Neural cell (in vitro differentiated cells): ENCODE data around the gene STAM2. TPM values are rescaled to one million over a fixed set of nuclear protein-coding genes. Genes with fewer than 3 reads are reported as not detected.

ENCODE experiments used
- H2AFZ ChIP-seq: fragments of 200-600, 300-800 bp; sonication (generic), shearing (Covaris generic); 2 replicates; pipeline ENCODE4 v1.6.0; 2014; ENCODE audit warnings: low read depth, mild to moderate bottlenecking, antibody characterized with exemption, low read length, moderate library complexity
- H3F3A ChIP-seq: fragments of 200-600 bp; shearing (Covaris generic); 2 replicates; pipeline ENCODE4 v1.6.1; 2016; ENCODE audit warnings: mild to moderate bottlenecking, moderate library complexity, mixed read lengths, antibody characterized with exemption, low read length; ENCODE audit not compliant: insufficient read depth, poor library complexity, severe bottlenecking
- H3K27ac ChIP-seq: fragments of 200-600, 300-800 bp; sonication (generic), shearing (Covaris generic); 2 replicates; pipeline ENCODE4 v1.5.1; 2014; ENCODE audit warnings: mild to moderate bottlenecking, low read length, moderate library complexity
- H3K27me3 ChIP-seq: fragments of 300-800, 200-600 bp; sonication (generic), shearing (Covaris generic); 2 replicates; pipeline ENCODE4 v1.6.0; 2014; ENCODE audit warnings: mild to moderate bottlenecking, low read depth, low read length, moderate library complexity; ENCODE audit not compliant: insufficient read depth
- H3K36me3 ChIP-seq: fragments of 300-800, 200-600 bp; sonication (generic), shearing (Covaris generic); 2 replicates; pipeline ENCODE4 v1.5.1; 2014; ENCODE audit warnings: mild to moderate bottlenecking, antibody characterized with exemption, low read length, moderate library complexity; ENCODE audit not compliant: insufficient read depth
- H3K4me2 ChIP-seq: fragments of 300-800, 200-600 bp; sonication (generic), shearing (Covaris generic); 2 replicates; pipeline ENCODE4 v1.6.0; 2014; ENCODE audit warnings: mild to moderate bottlenecking, low read length
- H3K4me3 ChIP-seq: fragments of 300-800, 200-600 bp; sonication (generic), shearing (Covaris generic); 2 replicates; pipeline ENCODE4 v1.5.1; 2014; ENCODE audit warnings: mild to moderate bottlenecking, low read length, moderate library complexity
- H3K79me2 ChIP-seq: fragments of 200-600 bp; shearing (Covaris generic); replicated peaks from 2 replicates; pipeline ENCODE4 v1.6.0; 2014; ENCODE audit warnings: mild to moderate bottlenecking, low read length, moderate library complexity; ENCODE audit not compliant: insufficient read depth
- H3K9ac ChIP-seq: fragments of 300-800, 200-600 bp; sonication (generic), shearing (Covaris generic); 2 replicates; pipeline ENCODE4 v1.6.1; 2016; ENCODE audit warnings: mild to moderate bottlenecking, low read length, mixed read lengths
- H3K9me2 ChIP-seq: fragments of 200-600 bp; shearing (Covaris generic); 2 replicates; pipeline ENCODE4 v1.6.1; 2016; ENCODE audit warnings: mild to moderate bottlenecking, low read length, mixed read lengths; ENCODE audit not compliant: insufficient read depth
- H3K9me3 ChIP-seq: fragments of 200-600, 300-800 bp; sonication (generic), shearing (Covaris generic); 2 replicates; pipeline ENCODE4 v1.6.1; 2016; ENCODE audit warnings: mild to moderate bottlenecking, mixed run types, low read length, moderate library complexity, mixed read lengths
- H4K20me1 ChIP-seq: fragments of 200-600 bp; shearing (Covaris generic); 2 replicates; pipeline ENCODE4 v1.6.1; 2016; ENCODE audit warnings: mild to moderate bottlenecking, mixed run types; ENCODE audit not compliant: insufficient read depth
- CTCF ChIP-seq: fragments of 450-650 bp; IDR thresholded peaks from 2 replicates; pipeline ENCODE4 v1.5.1; 2014; ENCODE audit warnings: antibody characterized with exemption, mild to moderate bottlenecking, moderate library complexity; ENCODE audit not compliant: poor library complexity, severe bottlenecking
- EP300 ChIP-seq: fragments of 450-650 bp; conservative IDR thresholded peaks from 2 replicates; pipeline ENCODE4 v1.6.1; 2014; ENCODE audit warnings: antibody characterized with exemption, mild to moderate bottlenecking, moderate library complexity; ENCODE audit not compliant: poor library complexity, severe bottlenecking
- EZH2 ChIP-seq: fragments of 200-600, 300-800 bp; shearing (Covaris generic), sonication (generic); IDR thresholded peaks from 2 replicates; pipeline ENCODE4 v1.6.1; 2014; ENCODE audit warnings: antibody characterized with exemption, low read length, borderline replicate concordance, mild to moderate bottlenecking; ENCODE audit not compliant: insufficient read depth, poor library complexity, severe bottlenecking
- MXI1 ChIP-seq: fragments of 450-650 bp; conservative IDR thresholded peaks from 2 replicates; pipeline ENCODE4 v1.6.1; 2014; ENCODE audit warnings: antibody characterized with exemption, mild to moderate bottlenecking; ENCODE audit not compliant: poor library complexity, severe bottlenecking
- POLR2AphosphoS5 ChIP-seq: IDR thresholded peaks from 2 replicates; pipeline ENCODE4 v1.6.1; 2012
- RAD21 ChIP-seq: fragments of 450-650 bp; conservative IDR thresholded peaks from 2 replicates; pipeline ENCODE4 v1.6.1; 2014; ENCODE audit warnings: antibody characterized with exemption, mild to moderate bottlenecking, moderate library complexity
- REST ChIP-seq: IDR thresholded peaks from 2 replicates; pipeline ENCODE4 v1.6.1; 2012; ENCODE audit warnings: borderline replicate concordance
- SMC3 ChIP-seq: fragments of 450-650 bp; conservative IDR thresholded peaks from 2 replicates; pipeline ENCODE4 v1.6.1; 2014; ENCODE audit warnings: antibody characterized with exemption, mild to moderate bottlenecking, moderate library complexity; ENCODE audit not compliant: poor library complexity
- TAF1 ChIP-seq: IDR thresholded peaks from 2 replicates; pipeline ENCODE4 v1.6.1; 2012; ENCODE audit warnings: low read depth
- polyA minus RNA-seq: library from RNA; depleted of rRNA, polyadenylated mRNA; stranded (reverse); fragments of >200 nt; gene quantifications from 2 replicates; pipeline ENCODE4 v1.2.3, GENCODE V29; 2014
- polyA plus RNA-seq: library from polyadenylated mRNA; depleted of rRNA; stranded (reverse); fragments of >200 nt; gene quantifications from 2 replicates; pipeline ENCODE4 v1.2.3, GENCODE V29; 2014

The STAM2 gene
- polyA plus RNA-seq = 42.5 and 47.5 TPM in 2 replicates
- polyA minus RNA-seq = 85.9 and 98.3 TPM in 2 replicates

GRCh38 chr2:152175368-152176112 is at the start of gene STAM2:
Gene STAM2, minus strand, starts transcription at chr2:152175763. Its CDS starts 121 bp downstream, at chr2:152175642.
- Histone ChIP-seq H3K27ac (peak within 1 kb of the TSS; percentile 92), H4K20me1 (no peaks in the 10 kb centered on the region), H3K9me3 (no peaks in the 10 kb centered on the region), H3K9me2 (no peaks in the 10 kb centered on the region), H3K9ac (peak within 1 kb of the TSS; percentile 93), H3K36me3 (no peaks in the 10 kb centered on the region), H3K79me2 (peaks cover 21% of the 10 kb centered on the region), H3K4me2 (peak within 1 kb of the TSS; percentile 89), H3K4me3 (peak within 1 kb of the TSS; percentile 87), H3F3A (no peaks in the 10 kb centered on the region), H2AFZ (peak within 1 kb of the TSS; percentile 97), H3K27me3 (no peaks in the 10 kb centered on the region)
- TF ChIP-seq REST (peak; percentile 60), RAD21 (peak; percentile 94), POLR2AphosphoS5 (peak; percentile 44), CTCF (peak; percentile 99), SMC3 (peak; percentile 92), MXI1 (peak; percentile 58), TAF1 (peak; percentile 76), EP300 (peak; percentile 52), EZH2 (no peak)

- H4K20me1 ChIP-seq = no peaks in the 10 kb centered on the region
- H3K4me3 ChIP-seq = no peak overlapping the region
- H3F3A ChIP-seq = no peaks in the 10 kb centered on the region
- H3K9ac ChIP-seq = no peak overlapping the region
- H3K36me3 ChIP-seq = no peaks in the 10 kb centered on the region
- H3K27ac ChIP-seq = no peak overlapping the region
- H3K27me3 ChIP-seq = no peaks in the 10 kb centered on the region
- no peak overlapping the region for H3K4me2 ChIP-seq
- no peak overlapping the region for H2AFZ ChIP-seq
- TF ChIP-seq RAD21 = no peak
- H3K79me2 ChIP-seq = no peaks in the 10 kb centered on the region
- H3K9me3 ChIP-seq = no peaks in the 10 kb centered on the region
- no peaks in the 10 kb centered on the region for H3K9me2 ChIP-seq
Measured at GRCh38 chr2:152223977-152224376, 48.4 kb upstream of the STAM2 start.
